A673 (cell line): ENCODE data around the gene GPR27.

ENCODE experiments used
- CTCF ChIP-seq: fragments of 300-800, 200-600 bp; sonication (generic); conservative IDR thresholded peaks from 2 replicates; pipeline ENCODE4 v1.5.1; 2017; ENCODE audit warnings: low read depth, mild to moderate bottlenecking, antibody characterized with exemption, low read length, moderate library complexity, mixed read lengths
- EZH2 ChIP-seq: fragments of 200-600 bp; sonication (generic); IDR thresholded peaks from 2 replicates; pipeline ENCODE4 v1.6.1; 2017; ENCODE audit warnings: borderline replicate concordance, low read depth, mild to moderate bottlenecking, mixed read lengths, antibody characterized with exemption, low read length; ENCODE audit not compliant: poor library complexity, severe bottlenecking

GRCh38 chr3:71784914-71785531, 31.4 kb downstream of the GPR27 start, which contains the start of gene PROK2:
- TF ChIP-seq CTCF (no peak), EZH2 (no peak)
